ENCODE data around the gene CAPZA1. TPM values are rescaled to one million over a fixed set of nuclear protein-coding genes. Genes with fewer than 3 reads are reported as not detected.

CAPZA1 gene
- total RNA-seq, 1 donor from 2014 or later, result 260 TPM

DNA sequence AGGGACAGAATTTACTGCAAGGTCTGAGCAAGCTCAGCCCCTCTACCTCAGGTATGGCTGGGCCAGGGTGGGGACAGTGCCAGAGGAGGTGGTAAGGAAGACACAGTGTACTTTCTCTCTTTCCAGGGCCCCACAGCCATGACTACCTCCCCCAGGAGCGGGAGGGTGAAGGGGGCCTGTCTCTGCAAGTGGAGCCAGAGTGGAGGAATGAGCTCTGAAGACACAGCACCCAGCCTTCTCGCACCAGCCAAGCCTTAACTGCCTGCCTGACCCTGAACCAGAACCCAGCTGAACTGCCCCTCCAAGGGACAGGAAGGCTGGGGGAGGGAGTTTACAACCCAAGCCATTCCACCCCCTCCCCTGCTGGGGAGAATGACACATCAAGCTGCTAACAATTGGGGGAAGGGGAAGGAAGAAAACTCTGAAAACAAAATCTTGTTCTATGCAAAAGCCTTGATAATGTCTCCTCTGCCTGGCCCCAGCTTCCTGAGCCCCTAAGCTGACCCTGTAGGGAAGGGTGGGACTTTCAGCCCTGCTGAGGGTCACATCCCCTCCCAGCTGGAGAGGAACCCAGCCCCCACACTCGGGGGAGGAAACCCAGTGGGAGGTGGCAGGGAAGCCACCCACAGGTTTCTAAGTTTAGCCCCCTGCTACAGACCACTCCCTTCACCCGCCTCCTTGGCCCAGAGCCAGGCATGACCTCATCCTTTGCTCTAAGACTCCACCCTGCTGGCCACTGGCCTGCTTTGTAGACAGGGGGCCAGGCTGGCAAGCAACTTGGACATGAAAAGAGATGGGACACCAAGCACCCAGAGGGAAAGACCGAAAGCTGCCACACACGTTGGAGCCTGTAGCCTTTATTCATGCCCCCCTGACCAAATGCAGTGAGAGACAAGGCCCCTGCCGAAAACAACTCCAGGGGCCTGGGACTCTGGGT is 80.9 kb downstream of the CAPZA1 start:
- Mint-ChIP-seq H3K27me3 (ENCODE audit: low read depth) (no peaks in the 10 kb centered on the region), H3K4me1 (ENCODE audit: low read depth) (peaks cover 56% of the 10 kb centered on the region), H3K9me3 (no peaks in the 10 kb centered on the region), H3K27ac (peak overlapping the region; percentile 88), H3K36me3 (ENCODE audit: low read depth) (peaks cover 49% of the 10 kb centered on the region), H3K4me3 (ENCODE audit: low read depth) (peak overlapping the region; percentile 22)
- intact Hi-C loops (cut with micrococcal nuclease), result loop anchor here (10.0 kb wide), 1 partner anchor 1084 kb away; no protein-coding TSS in a partner anchor
- peak; percentile 64 for DNase-seq (ENCODE audit: low spot score)

DNA sequence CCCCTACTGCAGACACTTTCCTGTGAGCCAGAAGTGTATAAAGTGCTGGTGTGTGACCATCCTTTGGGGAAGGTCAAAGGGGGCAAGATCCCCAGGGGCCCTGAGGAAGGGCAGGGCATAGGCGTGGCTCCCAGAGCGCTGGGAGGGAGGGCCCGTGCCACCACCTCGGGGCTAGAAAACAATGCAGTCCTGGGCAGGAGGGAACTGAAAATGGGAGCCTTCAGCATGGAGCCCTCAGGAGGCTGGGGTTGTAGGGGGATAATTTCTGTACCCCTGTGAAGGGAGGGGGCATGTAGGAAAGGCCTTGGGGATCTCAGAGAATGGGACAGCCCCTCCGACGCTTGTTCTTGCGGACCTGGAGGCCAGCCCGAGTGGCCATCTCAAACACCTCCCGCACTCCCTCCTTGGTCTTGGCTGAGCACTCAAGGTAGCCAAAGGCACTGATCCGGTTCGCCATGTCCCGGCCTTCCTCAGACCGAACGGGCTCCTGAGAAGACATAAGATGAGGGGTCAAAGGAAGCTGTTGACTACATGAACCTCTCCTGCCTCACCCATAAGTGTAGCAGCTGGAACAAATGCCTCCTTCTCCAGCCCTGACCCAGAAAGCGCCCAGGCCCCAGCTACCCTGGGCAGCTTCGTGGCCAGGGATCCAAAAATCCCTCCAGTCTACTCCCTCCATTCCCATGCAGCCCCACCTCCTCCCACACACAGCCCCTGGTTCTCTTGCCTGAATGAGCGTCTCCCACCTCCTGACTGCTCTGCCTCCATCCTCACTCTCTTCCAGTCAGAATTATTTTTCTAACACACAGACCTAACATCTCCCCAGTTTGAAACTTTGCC is 81.8 kb downstream of the CAPZA1 start:
- Mint-ChIP-seq H3K4me1 (ENCODE audit: low read depth) (peaks cover 61% of the 10 kb centered on the region), H3K27ac (peak overlapping the region; percentile 88), H3K9me3 (no peaks in the 10 kb centered on the region), H3K27me3 (ENCODE audit: low read depth) (no peaks in the 10 kb centered on the region), H3K36me3 (ENCODE audit: low read depth) (peaks cover 46% of the 10 kb centered on the region), H3K4me3 (ENCODE audit: low read depth) (peak overlapping the region; percentile 22)
- intact Hi-C loops (cut with micrococcal nuclease), result loop anchor here (10.0 kb wide), 1 partner anchor 1083 kb away; no protein-coding TSS in a partner anchor
- no peak for DNase-seq (ENCODE audit: low spot score)

DNA sequence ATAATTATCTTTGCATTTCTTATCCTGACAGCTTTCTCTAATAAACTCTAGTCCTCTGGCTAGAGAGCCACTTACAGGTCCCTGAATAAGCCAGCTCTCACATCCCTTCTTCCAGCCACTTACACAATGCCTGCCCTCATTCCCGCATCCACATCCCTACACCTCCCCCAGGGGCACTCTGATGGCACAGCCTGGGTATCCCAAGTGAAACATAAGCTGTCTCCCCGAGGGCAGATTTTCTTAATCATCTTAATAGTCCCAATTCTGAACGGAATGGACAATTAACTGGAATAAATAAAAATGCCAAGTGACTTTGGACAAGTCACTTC is 82.4 kb downstream of the CAPZA1 start:
- intact Hi-C loops (cut with micrococcal nuclease), result loop anchor here (10.0 kb wide), 1 partner anchor 1083 kb away; no protein-coding TSS in a partner anchor
- Mint-ChIP-seq H3K36me3 (ENCODE audit: low read depth) (peaks cover 42% of the 10 kb centered on the region), H3K4me3 (ENCODE audit: low read depth) (no peak overlapping the region), H3K27me3 (ENCODE audit: low read depth) (no peaks in the 10 kb centered on the region), H3K4me1 (ENCODE audit: low read depth) (peaks cover 61% of the 10 kb centered on the region), H3K27ac (peak overlapping the region; percentile 88), H3K9me3 (no peaks in the 10 kb centered on the region)
- DNase-seq (ENCODE audit: low spot score), result no peak

DNA sequence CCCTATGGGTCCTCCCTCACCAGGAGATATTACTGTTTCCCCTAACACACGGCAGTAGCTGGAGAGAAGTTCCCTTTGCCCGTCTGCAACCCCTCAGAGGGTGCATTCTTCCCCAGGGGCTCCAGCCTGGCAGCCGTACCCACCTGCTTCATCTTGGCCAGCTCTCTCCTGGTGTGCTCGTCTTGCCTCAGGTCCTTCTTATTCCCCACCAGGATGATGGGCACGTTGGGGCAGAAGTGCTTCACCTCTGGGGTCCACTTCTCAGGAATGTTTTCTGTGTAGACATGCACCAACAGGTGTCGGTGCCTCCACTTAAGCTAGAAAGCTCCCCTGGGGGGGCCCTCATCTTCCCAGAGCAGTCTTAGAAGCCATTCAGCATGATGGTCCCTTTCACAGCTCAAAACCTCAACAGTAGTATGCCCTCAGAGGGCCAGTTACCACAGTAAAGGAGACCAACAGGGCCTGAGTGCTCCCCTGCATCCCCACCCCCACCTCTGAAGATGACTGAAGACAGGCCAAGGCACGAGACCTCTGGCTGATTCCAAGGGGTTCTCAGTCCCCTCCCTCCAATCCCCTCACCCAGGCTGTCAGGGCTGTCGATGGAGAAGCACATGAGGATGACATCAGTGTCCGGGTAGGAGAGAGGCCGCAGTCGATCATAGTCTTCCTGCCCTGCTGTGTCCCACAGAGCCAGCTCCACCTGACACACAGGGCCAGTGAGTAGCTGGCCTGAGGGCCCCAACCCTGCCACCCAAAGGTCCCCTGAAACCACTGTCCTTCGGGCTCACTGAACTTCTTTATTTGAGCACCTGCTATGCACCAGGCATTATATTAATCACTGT is 83.0 kb downstream of the CAPZA1 start:
- no peaks in the 10 kb centered on the region for H3K9me3 Mint-ChIP-seq
- intact Hi-C loops (cut with micrococcal nuclease), result loop anchor here (10.0 kb wide), 1 partner anchor 1082 kb away; no protein-coding TSS in a partner anchor
- H3K27me3 Mint-ChIP-seq (ENCODE audit: low read depth), result peaks cover 1% of the 10 kb centered on the region
- no peak for DNase-seq (ENCODE audit: low spot score)
- H3K36me3 Mint-ChIP-seq (ENCODE audit: low read depth), result peaks cover 42% of the 10 kb centered on the region
- H3K4me1 Mint-ChIP-seq (ENCODE audit: low read depth), result peaks cover 61% of the 10 kb centered on the region
- H3K27ac Mint-ChIP-seq, result peak overlapping the region; percentile 42
- H3K4me3 Mint-ChIP-seq (ENCODE audit: low read depth), result peak overlapping the region; percentile 14

DNA sequence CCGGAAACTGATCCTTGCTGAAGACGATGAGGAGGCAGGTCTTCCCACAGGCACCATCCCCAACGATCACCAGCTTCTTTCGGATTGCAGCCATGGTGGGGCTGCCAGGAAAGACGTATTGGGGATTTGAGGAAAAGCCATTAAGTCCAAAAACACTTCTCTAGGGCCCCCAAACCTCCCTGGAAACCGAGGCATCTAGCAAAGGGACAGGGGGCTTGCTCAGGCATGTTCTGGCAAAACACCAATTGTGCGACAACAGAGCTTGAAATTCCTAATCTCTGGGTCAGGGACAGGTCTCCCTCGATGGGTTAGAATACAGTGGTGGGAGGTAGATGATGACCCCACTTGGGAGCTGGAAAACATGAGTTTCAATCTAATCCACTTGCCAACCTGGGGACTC is 84.1 kb downstream of the CAPZA1 start:
- Mint-ChIP-seq H3K27me3 (ENCODE audit: low read depth) (peaks cover 10% of the 10 kb centered on the region), H3K36me3 (ENCODE audit: low read depth) (peaks cover 39% of the 10 kb centered on the region), H3K4me1 (ENCODE audit: low read depth) (peaks cover 61% of the 10 kb centered on the region), H3K9me3 (no peaks in the 10 kb centered on the region), H3K4me3 (ENCODE audit: low read depth) (no peak overlapping the region), H3K27ac (peak overlapping the region; percentile 88)
- intact Hi-C loops (cut with micrococcal nuclease), result loop anchor here (1.0 to 10.0 kb wide), 3 partner anchors 29 to 1081 kb away; partner anchors contain the start of genes MOV10 and WNT2B
- DNase-seq (ENCODE audit: low spot score), result no peak

DNA sequence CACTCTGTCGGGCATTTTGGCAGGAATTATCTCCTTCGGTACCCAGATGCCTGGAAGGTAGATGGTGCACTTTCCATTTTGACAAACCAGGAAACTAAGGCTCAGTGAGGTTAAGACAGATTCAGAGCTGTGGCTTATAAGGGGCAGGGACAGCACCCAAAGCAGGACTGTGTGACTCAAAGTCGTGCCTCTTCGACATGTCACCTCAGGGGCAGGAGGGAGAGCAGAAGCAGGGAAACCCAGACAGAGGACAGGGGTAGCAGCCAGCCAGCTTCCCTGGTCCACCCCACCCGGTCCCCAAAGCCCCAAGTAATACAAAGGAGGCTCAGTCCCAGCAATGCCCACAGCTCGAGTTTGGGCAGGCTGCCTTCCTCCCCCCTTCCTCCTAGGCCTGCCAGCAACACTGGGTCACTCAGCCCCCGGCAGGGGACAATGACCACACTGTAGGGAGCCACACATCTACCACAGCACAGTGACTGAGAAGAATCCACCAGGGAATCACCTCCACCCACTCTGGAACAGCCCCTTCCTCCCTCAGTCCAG is 84.8 kb downstream of the CAPZA1 start:
- peak overlapping the region; percentile 88 for H3K27ac Mint-ChIP-seq
- H3K4me3 Mint-ChIP-seq (ENCODE audit: low read depth), result peak overlapping the region; percentile 78
- no peaks in the 10 kb centered on the region for H3K9me3 Mint-ChIP-seq
- DNase-seq (ENCODE audit: low spot score), result no peak
- intact Hi-C loops (cut with micrococcal nuclease), result loop anchor here (1.0 to 10.0 kb wide), 3 partner anchors 30 to 1080 kb away; partner anchors contain the start of genes MOV10 and WNT2B
- peaks cover 61% of the 10 kb centered on the region for H3K4me1 Mint-ChIP-seq (ENCODE audit: low read depth)
- H3K36me3 Mint-ChIP-seq (ENCODE audit: low read depth), result peaks cover 32% of the 10 kb centered on the region
- peaks cover 13% of the 10 kb centered on the region for H3K27me3 Mint-ChIP-seq (ENCODE audit: low read depth)

DNA sequence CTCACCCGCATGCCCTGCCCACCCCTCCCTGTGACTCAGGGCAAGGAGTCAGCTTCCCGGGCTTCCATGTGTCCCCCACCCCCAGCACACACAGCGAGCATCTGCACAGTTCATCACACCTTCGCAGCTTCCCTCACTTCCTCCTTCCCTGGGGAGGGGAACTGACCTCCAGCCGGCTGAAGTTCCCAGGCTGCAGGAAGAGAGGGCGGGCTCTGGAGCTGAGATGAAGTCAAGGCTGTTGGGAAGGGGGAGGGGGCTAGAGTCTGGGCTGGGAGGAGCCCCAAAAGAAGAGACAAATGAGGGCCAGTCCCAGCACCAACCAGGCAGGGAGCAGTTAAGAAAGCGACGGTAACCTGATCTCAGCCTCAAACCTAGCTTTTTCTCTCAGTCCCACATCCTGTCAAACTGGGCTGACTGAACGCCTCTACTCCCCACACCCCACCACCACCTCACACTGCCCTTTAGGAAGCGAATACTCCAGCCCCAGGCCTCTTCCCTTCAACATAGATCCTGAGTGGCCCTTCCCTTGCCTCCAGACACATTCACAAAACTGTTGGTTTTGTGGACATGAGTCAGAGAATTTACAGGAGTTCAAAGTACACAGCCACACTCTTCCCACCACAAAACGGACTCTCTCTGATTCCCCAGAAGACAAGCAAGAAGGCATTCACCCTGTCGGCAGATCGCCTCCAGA is 85.4 kb downstream of the CAPZA1 start:
- Mint-ChIP-seq H3K27me3 (ENCODE audit: low read depth) (peaks cover 15% of the 10 kb centered on the region), H3K27ac (peak overlapping the region; percentile 88), H3K9me3 (no peaks in the 10 kb centered on the region), H3K4me3 (ENCODE audit: low read depth) (peak overlapping the region; percentile 78), H3K4me1 (ENCODE audit: low read depth) (peaks cover 59% of the 10 kb centered on the region), H3K36me3 (ENCODE audit: low read depth) (peaks cover 25% of the 10 kb centered on the region)
- intact Hi-C loops (cut with micrococcal nuclease), result loop anchor here (1.0 to 10.0 kb wide), 4 partner anchors 31 to 1080 kb away; partner anchors contain the start of genes MOV10 and WNT2B
- peak; percentile 71 for DNase-seq (ENCODE audit: low spot score)

DNA sequence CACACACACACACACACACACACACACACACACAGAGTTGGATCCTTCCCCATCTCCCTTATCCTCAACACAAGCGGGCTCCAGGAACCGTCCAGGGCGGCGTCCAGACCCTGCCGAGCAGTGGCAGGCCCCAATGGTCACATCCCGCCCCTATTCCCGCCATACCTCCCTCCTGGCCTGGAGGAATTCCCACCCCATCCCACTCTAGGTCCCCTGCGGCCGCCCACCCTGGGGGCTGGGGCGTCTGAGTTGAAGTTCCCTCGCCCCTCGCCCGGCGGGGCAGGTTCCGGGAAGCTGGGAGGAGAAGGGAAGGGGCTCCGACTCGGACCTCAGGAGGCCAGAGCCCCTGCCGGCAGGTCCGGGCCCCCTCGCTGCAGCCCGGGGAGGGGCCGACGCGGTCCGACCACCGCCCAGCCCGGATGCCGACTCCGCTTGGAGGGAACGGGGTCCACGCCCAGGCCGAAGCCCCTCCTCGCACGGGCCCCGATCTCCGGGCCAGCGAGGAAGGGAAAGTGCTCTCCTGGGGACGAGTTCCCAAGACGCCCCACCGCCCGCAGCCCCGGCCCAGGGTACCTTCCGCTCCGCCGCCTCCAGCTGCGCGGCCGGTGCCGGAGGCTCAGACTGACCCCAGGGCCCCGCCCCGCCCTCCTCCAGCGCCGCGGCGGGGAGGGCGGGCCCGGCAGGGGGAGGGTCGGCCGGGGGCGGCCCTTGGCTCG is 87.0 kb downstream of the CAPZA1 start, which contains the start of gene RHOC:
TSS of gene RHOC (minus strand) at position 623 of the 716 bp plus-strand sequence. CDS start 3,328 bp downstream, outside the sequence.
- peak; percentile 44 for DNase-seq (ENCODE audit: low spot score)
- Mint-ChIP-seq H3K27ac (peak within 1 kb of the TSS; percentile 51), H3K9me3 (no peaks in the 10 kb centered on the region), H3K36me3 (ENCODE audit: low read depth) (peaks cover 17% of the 10 kb centered on the region), H3K27me3 (ENCODE audit: low read depth) (peaks cover 18% of the 10 kb centered on the region), H3K4me3 (ENCODE audit: low read depth) (peak within 1 kb of the TSS; percentile 81), H3K4me1 (ENCODE audit: low read depth) (peaks cover 45% of the 10 kb centered on the region)
- intact Hi-C loops (cut with micrococcal nuclease), result loop anchor here (1.0 to 10.0 kb wide), 6 partner anchors 31 to 1078 kb away; no protein-coding TSS in a partner anchor

DNA sequence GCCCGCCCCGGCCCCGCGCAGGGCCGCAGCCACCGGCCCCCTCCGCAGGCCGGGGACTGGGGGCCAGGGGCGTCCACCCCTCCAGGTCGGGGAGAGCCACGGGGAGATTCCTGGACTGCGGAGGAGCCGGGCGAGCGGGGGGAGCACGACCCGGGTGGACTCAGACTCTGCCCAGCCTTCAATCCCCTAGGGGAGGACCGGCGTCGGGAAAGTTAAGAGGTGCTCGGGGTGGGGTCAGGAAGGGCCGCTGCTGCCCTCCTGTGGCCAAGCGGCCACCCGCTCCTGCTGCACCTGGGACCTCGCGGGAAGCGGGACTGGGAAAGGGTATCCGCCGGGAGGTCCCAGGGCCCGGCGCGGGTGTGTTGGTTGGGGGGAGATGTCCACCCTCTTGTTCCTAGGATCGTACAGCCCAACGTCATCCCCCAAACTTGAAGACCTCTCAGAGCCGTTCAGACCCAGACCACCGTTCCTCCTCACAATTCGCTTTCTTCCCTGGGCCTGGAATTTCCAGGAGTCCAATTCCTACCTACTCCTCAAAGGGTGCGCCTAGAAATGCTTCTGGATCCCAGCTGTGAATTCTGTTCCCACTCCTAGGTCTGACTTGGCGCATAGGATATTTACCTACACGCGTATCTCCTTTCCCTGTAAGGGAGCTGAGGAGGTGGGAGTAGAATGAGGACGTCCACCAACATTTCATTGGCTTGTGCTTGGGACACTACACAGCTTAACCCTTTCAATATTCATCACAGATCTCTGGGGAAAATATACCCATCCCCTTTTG is 87.8 kb downstream of the CAPZA1 start:
- Mint-ChIP-seq H3K27ac (no peak overlapping the region), H3K4me1 (ENCODE audit: low read depth) (peaks cover 38% of the 10 kb centered on the region), H3K9me3 (no peaks in the 10 kb centered on the region), H3K4me3 (ENCODE audit: low read depth) (peak overlapping the region; percentile 81), H3K27me3 (ENCODE audit: low read depth) (peaks cover 19% of the 10 kb centered on the region), H3K36me3 (ENCODE audit: low read depth) (peaks cover 9% of the 10 kb centered on the region)
- peak; percentile 57 for DNase-seq (ENCODE audit: low spot score)
- intact Hi-C loops (cut with micrococcal nuclease), result loop anchor here (1.0 to 10.0 kb wide), 6 partner anchors 32 to 1077 kb away; no protein-coding TSS in a partner anchor

DNA sequence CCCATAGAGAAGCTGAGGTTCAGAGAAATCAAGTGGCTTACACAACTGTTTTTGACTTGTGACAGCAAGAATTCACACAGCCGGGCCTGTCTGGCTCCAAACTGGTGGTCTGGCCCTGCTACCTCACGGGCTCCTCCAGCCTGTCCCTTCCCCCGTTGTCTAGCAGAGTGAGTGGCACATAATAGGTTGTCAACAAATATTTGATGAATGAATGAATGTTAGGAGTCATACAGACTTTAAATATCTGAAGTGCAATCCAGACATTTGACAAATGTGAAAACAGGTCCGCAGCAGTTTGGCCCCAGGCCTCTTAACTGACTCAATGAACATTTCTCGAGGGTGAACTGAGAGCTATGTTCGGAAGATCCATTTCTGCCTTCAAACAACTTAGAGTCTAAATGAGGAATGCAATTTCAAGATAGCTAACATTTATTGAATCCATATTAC is 88.4 kb downstream of the CAPZA1 start:
- H3K4me1 Mint-ChIP-seq (ENCODE audit: low read depth), result peaks cover 34% of the 10 kb centered on the region
- H3K4me3 Mint-ChIP-seq (ENCODE audit: low read depth), result peak overlapping the region; percentile 81
- H3K9me3 Mint-ChIP-seq, result no peaks in the 10 kb centered on the region
- intact Hi-C loops (cut with micrococcal nuclease), result loop anchor here (10.0 kb wide), 1 partner anchor 1077 kb away; no protein-coding TSS in a partner anchor
- peaks cover 25% of the 10 kb centered on the region for H3K27me3 Mint-ChIP-seq (ENCODE audit: low read depth)
- no peak for DNase-seq (ENCODE audit: low spot score)
- H3K27ac Mint-ChIP-seq, result no peak overlapping the region
- peaks cover 3% of the 10 kb centered on the region for H3K36me3 Mint-ChIP-seq (ENCODE audit: low read depth)

Measured in activated T-helper 2 cell treated with anti-CD3 and anti-CD28 coated beads, Interferon-gamma antibody, Interleukin-2, Interleukin-4, amounts not matched to agents 10 μg/mL and 5 μg/mL and 100 μg/mL, durations not matched to agents 14 hours and 24 hours and 36 hours (primary cell).